Testis (tissue), 2 donors: ENCODE data around the gene PHF3.

Source experiments
- CTCF ChIP-seq, 3 experiments: fragments of 450-650 bp in 2 of 3; fragments of 200-600 bp in 1 of 3; sonication (generic) in 1 of 3; IDR thresholded peaks; one replicate each; pipeline ENCODE4 v1.5.1; 2016 to 2019; ENCODE audit warnings: antibody characterized with exemption in 3 of 3, mild to moderate bottlenecking in 2 of 3, moderate library complexity in 1 of 3
- POLR2A ChIP-seq: fragments of 450-650 bp; IDR thresholded peaks from one replicate; pipeline ENCODE4 v1.6.1; 2017; ENCODE audit warnings: antibody characterized with exemption, mild to moderate bottlenecking, moderate library complexity

- TF ChIP-seq CTCF (IDR thresholded peaks at IDR 0.05): no peak
- no peak for TF ChIP-seq POLR2A
Observed at GRCh38 chr6:63610944-63611343, 24.7 kb upstream of the PHF3 start.
